HEK293 (cell line): Measurements from ENCODE around the gene RNF31.

Experiments used
- CTCF ChIA-PET: fragments of 350-600 bp; formaldehyde crosslinking; extraction: SDS; loops from one replicate; lab custom pipeline; 2021; ENCODE audit warnings: antibody characterized with exemption; lab: Yijun Ruan, JAX
- POLR2A ChIA-PET: fragments of 300-600 bp; formaldehyde crosslinking; extraction: SDS; loops from one replicate; lab custom pipeline; 2020; ENCODE audit warnings: antibody characterized with exemption, inconsistent platforms; lab: Yijun Ruan, JAX
- H3K27ac ChIP-seq: fragments of 200-500 bp; sonication (Bioruptor generic); 2 replicates; pipeline ENCODE4 v1.5.1; 2014; ENCODE audit warnings: low read depth, low read length, control low read depth, inconsistent platforms; ENCODE audit errors: extremely low read depth
- H3K36me3 ChIP-seq, 2 experiments: fragments of 200-500 bp in 1 of 2; sonication (Bioruptor generic) in 1 of 2; 1 replicate in 1 of 2; 2 replicates in 1 of 2; pipeline ENCODE4 v1.5.1; 2014 to 2017; ENCODE audit warnings: inconsistent platforms in 2 of 2, low read length in 2 of 2; ENCODE audit not compliant: control insufficient read depth in 2 of 2, insufficient read depth in 1 of 2
- H3K4me1 ChIP-seq: fragments of 200-500 bp; sonication (Bioruptor generic); 2 replicates; pipeline ENCODE4 v1.5.1; 2014; ENCODE audit warnings: mild to moderate bottlenecking, low read length, inconsistent platforms; ENCODE audit not compliant: control insufficient read depth, insufficient read depth
- H3K4me3 ChIP-seq: 2 replicates; pipeline ENCODE4 v1.5.1; 2011; ENCODE audit warnings: low read depth, mild to moderate bottlenecking, control low read depth, low read length, moderate library complexity
- H3K9me3 ChIP-seq: fragments of 200-500 bp; sonication (Bioruptor generic); 2 replicates; pipeline ENCODE4 v1.5.1; 2014; ENCODE audit warnings: low read depth, low read length, inconsistent platforms; ENCODE audit not compliant: control insufficient read depth, insufficient read depth
- EGR2 ChIP-seq: fragments of 450-650 bp; formaldehyde crosslinking; IDR thresholded peaks from 2 replicates; pipeline ENCODE4 v1.5.1; 2016; ENCODE audit warnings: low read depth, missing biosample characterization, missing genetic modification characterization
- MEIS1 ChIP-seq: sonication (generic); formaldehyde crosslinking; IDR thresholded peaks from 2 replicates; pipeline ENCODE4 v1.8.1; 2022; ENCODE audit warnings: missing genetic modification reagents, mild to moderate bottlenecking, borderline replicate concordance
- RBAK ChIP-seq: fragments of 450-650 bp; formaldehyde crosslinking; IDR thresholded peaks from 2 replicates; pipeline ENCODE4 v1.5.1; 2016; ENCODE audit warnings: missing biosample characterization, missing genetic modification characterization
- REPIN1 ChIP-seq: fragments of 450-650 bp; formaldehyde crosslinking; IDR thresholded peaks from 2 replicates; pipeline ENCODE4 v1.5.1; 2017; ENCODE audit warnings: missing biosample characterization, missing genetic modification characterization, low read depth
- SALL2 ChIP-seq: fragments of 450-650 bp; formaldehyde crosslinking; IDR thresholded peaks from 2 replicates; pipeline ENCODE4 v1.5.0; 2017; ENCODE audit warnings: missing biosample characterization, mild to moderate bottlenecking, missing genetic modification characterization, borderline replicate concordance
- YY2 ChIP-seq: fragments of 450-650 bp; formaldehyde crosslinking; IDR thresholded peaks from 2 replicates; pipeline ENCODE4 v1.5.1; 2016; ENCODE audit warnings: missing biosample characterization, missing genetic modification characterization
- ZBTB20 ChIP-seq: fragments of 450-650 bp; formaldehyde crosslinking; IDR thresholded peaks from 2 replicates; pipeline ENCODE4 v1.5.1; 2016; ENCODE audit warnings: missing biosample characterization, missing genetic modification characterization
- ZFHX2 ChIP-seq: fragments of 450-650 bp; formaldehyde crosslinking; conservative IDR thresholded peaks from 2 replicates; pipeline ENCODE4 v1.5.1; 2016; ENCODE audit warnings: missing biosample characterization, missing genetic modification characterization
- ZFP3 ChIP-seq: fragments of 450-650 bp; formaldehyde crosslinking; IDR thresholded peaks from 2 replicates; pipeline ENCODE4 v1.5.1; 2016; ENCODE audit warnings: low read depth, missing biosample characterization, missing genetic modification characterization
- ZNF112 ChIP-seq: fragments of 450-650 bp; formaldehyde crosslinking; IDR thresholded peaks from 2 replicates; pipeline ENCODE4 v1.5.0; 2017; ENCODE audit warnings: missing biosample characterization, missing genetic modification characterization
- ZNF214 ChIP-seq: fragments of 450-650 bp; formaldehyde crosslinking; IDR thresholded peaks from 2 replicates; pipeline ENCODE4 v1.5.1; 2017; ENCODE audit warnings: missing biosample characterization, mild to moderate bottlenecking, missing genetic modification characterization, borderline replicate concordance
- ZNF248 ChIP-seq: fragments of 450-650 bp; formaldehyde crosslinking; IDR thresholded peaks from 2 replicates; pipeline ENCODE4 v1.5.1; 2017; ENCODE audit warnings: missing biosample characterization, missing genetic modification characterization
- ZNF354C ChIP-seq: fragments of 450-650 bp; formaldehyde crosslinking; IDR thresholded peaks from 2 replicates; pipeline ENCODE4 v1.5.1; 2016; ENCODE audit warnings: missing biosample characterization, missing genetic modification characterization, low read depth, borderline replicate concordance
- ZNF501 ChIP-seq: fragments of 450-650 bp; formaldehyde crosslinking; IDR thresholded peaks from 2 replicates; pipeline ENCODE4 v1.5.1; 2016; ENCODE audit warnings: missing biosample characterization, missing genetic modification characterization
- ZNF544 ChIP-seq: fragments of 450-650 bp; formaldehyde crosslinking; IDR thresholded peaks from 2 replicates; pipeline ENCODE4 v1.5.0; 2017; ENCODE audit warnings: missing biosample characterization, missing genetic modification characterization
- ZNF621 ChIP-seq: fragments of 450-650 bp; formaldehyde crosslinking; IDR thresholded peaks from 2 replicates; pipeline ENCODE4 v1.5.1; 2017; ENCODE audit warnings: missing biosample characterization, missing genetic modification characterization
- ZSCAN30 ChIP-seq: fragments of 450-650 bp; IDR thresholded peaks from 2 replicates; pipeline ENCODE4 v1.5.1; 2018; ENCODE audit warnings: missing biosample characterization, mild to moderate bottlenecking, missing genetic modification characterization, moderate library complexity
- ZXDB ChIP-seq: fragments of 450-650 bp; formaldehyde crosslinking; IDR thresholded peaks from 2 replicates; pipeline ENCODE4 v1.5.1; 2016; ENCODE audit warnings: missing biosample characterization, missing genetic modification characterization
- TF ChIP-seq, protein P1 (sequence below): fragments of 450-650 bp; IDR thresholded peaks from 2 replicates; pipeline ENCODE4 v1.5.1; 2018; ENCODE audit warnings: missing biosample characterization, missing genetic modification characterization

Gene RNF31

DNA sequence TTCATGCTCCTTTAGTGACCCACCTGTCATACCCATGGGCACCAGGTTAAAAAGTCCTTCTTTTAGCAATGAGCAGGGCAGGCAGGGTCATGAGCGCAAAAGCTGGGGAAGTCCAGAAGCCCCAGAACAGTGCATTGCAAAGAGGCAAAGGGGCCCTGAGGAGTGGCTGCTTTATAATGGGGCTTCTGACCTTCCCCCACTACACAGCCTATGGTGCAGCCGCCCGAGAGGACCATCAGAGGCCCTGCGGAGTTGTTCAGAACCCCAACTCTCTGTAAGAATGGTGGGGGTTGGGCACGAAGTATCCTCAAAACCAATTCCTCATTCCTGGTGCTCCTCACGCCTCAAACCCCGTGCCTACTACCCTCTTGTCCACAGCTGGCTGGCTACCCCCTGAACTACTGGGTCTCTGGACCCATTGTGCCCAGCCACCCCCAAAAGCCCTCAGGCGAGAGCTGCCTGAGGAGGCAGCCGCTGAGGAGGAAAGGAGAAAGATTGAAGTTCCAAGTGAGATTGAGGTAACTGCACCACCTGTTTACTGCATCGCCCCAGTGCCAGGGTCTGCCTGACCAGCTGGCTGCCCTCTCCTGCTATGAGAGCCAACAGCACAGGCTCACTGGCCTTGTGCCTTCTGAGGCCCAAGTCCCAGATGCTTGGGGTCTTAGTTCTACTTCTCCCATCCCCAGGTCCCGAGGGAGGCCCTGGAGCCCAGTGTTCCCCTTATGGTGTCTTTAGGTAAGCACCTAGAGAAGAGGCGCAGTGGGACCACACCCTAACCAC lies 31.3 kb downstream of the RNF31 start:
- ChIA-PET POLR2A (interaction anchor here (1.0 to 2.0 kb wide), 4 partner anchors 8 to 65 kb away, joined by 3 to 8 read pairs (median 4); partner anchors contain the start of genes IRF9 and RNF31), CTCF (interaction anchor here (0.6 to 1.7 kb wide), 2 partner anchors 120 to 153 kb away, joined by 4 to 5 read pairs; no protein-coding TSS in a partner anchor)
- Histone ChIP-seq H3K27ac (no peak overlapping the region), H3K9me3 (no peaks in the 10 kb centered on the region), H3K4me3 (no peak overlapping the region), H3K4me1 (no peaks in the 10 kb centered on the region), H3K36me3 (peaks cover 0 to 70% of the 10 kb centered on the region in 2 experiments; a peak in 2 of 3 replicates)
- no peak for TF ChIP-seq ZNF621 (tag by site-specific recombination)
- no peak for TF ChIP-seq REPIN1 (tag by site-specific recombination)
- no peak for TF ChIP-seq ZNF112 (tag by site-specific recombination)
- no peak for TF ChIP-seq EGR2 (tag by site-specific recombination)
- TF ChIP-seq RBAK: no peak
- TF ChIP-seq MEIS1 (CRISPR knock-in tag): no peak
- no peak for TF ChIP-seq ZBTB20 (tag by site-specific recombination)
- TF ChIP-seq ZNF354C: no peak
- TF ChIP-seq, protein P1, sequence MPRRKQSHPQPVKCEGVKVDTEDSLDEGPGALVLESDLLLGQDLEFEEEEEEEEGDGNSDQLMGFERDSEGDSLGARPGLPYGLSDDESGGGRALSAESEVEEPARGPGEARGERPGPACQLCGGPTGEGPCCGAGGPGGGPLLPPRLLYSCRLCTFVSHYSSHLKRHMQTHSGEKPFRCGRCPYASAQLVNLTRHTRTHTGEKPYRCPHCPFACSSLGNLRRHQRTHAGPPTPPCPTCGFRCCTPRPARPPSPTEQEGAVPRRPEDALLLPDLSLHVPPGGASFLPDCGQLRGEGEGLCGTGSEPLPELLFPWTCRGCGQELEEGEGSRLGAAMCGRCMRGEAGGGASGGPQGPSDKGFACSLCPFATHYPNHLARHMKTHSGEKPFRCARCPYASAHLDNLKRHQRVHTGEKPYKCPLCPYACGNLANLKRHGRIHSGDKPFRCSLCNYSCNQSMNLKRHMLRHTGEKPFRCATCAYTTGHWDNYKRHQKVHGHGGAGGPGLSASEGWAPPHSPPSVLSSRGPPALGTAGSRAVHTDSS (tag by site-specific recombination): no peak
- TF ChIP-seq ZXDB (tag by site-specific recombination): no peak
- TF ChIP-seq ZNF501 (tag by site-specific recombination): no peak
- no peak for TF ChIP-seq SALL2
- no peak for TF ChIP-seq ZNF544 (tag by site-specific recombination)
- TF ChIP-seq ZNF214 (tag by site-specific recombination): no peak
- TF ChIP-seq ZFP3 (tag by site-specific recombination): no peak
- no peak for TF ChIP-seq ZNF248 (tag by site-specific recombination)
- TF ChIP-seq YY2 (tag by site-specific recombination): no peak

DNA sequence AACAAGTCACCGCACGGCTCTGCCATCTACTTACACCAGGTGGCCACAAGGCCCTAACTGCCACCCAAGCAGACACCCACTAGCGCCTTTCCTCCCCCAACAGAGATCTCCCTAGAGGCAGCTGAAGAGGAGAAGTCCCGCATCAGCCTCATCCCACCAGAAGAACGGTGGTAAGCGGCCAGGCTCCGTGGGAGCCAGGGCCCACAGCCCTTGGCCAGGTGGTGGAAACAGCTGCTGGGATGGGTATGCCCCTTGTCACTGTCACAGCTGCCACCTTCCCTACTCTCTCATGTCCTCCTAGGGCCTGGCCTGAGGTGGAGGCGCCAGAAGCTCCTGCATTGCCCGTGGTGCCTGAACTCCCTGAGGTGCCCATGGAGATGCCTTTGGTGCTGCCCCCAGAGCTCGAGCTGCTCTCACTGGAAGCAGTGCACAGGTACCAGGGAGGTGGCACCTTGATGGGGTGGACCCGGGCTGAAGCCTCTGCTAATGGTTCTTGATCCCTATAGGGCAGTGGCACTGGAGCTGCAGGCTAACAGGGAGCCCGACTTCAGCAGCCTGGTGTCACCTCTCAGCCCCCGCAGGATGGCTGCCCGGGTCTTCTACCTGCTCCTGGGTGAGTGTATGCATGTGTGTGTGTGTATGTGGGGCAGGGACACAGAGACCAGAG lies 32.1 kb downstream of the RNF31 start:
- ChIA-PET POLR2A (interaction anchor here (1.0 to 2.0 kb wide), 4 partner anchors 9 to 66 kb away, joined by 3 to 8 read pairs (median 4); partner anchors contain the start of gene IRF9), CTCF (interaction anchor here (0.6 to 1.7 kb wide), 2 partner anchors 121 to 153 kb away, joined by 4 to 5 read pairs; no protein-coding TSS in a partner anchor)
- no peak overlapping the region for H3K4me3 ChIP-seq
- no peak overlapping the region for H3K27ac ChIP-seq
- no peaks in the 10 kb centered on the region for H3K4me1 ChIP-seq
- TF ChIP-seq EGR2 (tag by site-specific recombination): peak; percentile 77
- TF ChIP-seq ZSCAN30 (tag by site-specific recombination): no peak
- TF ChIP-seq ZFHX2: 0 out of 2 replicates have a peak, but pooled peaks have one; percentile 11
- H3K36me3 ChIP-seq: peaks cover 0 to 78% of the 10 kb centered on the region in 2 experiments; a peak in 2 of 3 replicates
- H3K9me3 ChIP-seq: no peaks in the 10 kb centered on the region
